Esophagus squamous epithelium (tissue), 4 donors: Measurements from ENCODE around the gene CDYL.

Experiments used
- POLR2A ChIP-seq, 4 donors: fragments of 450-650 bp; IDR thresholded peaks; one replicate each; pipeline ENCODE4 v1.6.1; 2017; ENCODE audit warnings: antibody characterized with exemption in 4 of 4, mild to moderate bottlenecking in 4 of 4, moderate library complexity in 3 of 4
- TF ChIP-seq, protein P1 (sequence below), 6 experiments: fragments of 450-650 bp in 4 of 6; fragments of 200-600 bp in 2 of 6; sonication (generic) in 2 of 6; IDR thresholded peaks; one replicate each; pipeline ENCODE4 v1.5.1; 2016 to 2019; ENCODE audit warnings: antibody characterized with exemption in 6 of 6, mild to moderate bottlenecking in 4 of 6, moderate library complexity in 4 of 6

DNA sequence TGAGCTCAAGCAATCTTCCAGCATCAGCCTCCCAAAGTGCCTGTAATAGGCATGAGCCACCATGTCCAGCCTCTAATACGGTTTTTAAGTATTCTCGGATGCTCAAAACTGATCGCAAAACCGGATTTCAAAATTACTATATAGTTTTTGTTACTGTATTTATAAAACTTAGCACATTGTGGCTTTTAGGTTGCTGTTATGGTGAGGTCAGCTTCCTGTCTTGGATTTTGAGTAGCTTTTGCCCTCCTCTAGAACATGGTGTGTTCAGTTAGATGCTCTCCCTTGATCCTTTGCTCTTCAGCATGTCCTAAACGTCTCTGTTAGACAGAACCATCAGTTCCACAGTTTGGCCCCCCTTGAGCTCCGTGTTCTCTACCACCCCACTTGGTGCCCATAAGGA is 131.4 kb downstream of the CDYL start:
- TF ChIP-seq POLR2A (IDR thresholded peaks at IDR 0.05): no peak
- TF ChIP-seq, protein P1, sequence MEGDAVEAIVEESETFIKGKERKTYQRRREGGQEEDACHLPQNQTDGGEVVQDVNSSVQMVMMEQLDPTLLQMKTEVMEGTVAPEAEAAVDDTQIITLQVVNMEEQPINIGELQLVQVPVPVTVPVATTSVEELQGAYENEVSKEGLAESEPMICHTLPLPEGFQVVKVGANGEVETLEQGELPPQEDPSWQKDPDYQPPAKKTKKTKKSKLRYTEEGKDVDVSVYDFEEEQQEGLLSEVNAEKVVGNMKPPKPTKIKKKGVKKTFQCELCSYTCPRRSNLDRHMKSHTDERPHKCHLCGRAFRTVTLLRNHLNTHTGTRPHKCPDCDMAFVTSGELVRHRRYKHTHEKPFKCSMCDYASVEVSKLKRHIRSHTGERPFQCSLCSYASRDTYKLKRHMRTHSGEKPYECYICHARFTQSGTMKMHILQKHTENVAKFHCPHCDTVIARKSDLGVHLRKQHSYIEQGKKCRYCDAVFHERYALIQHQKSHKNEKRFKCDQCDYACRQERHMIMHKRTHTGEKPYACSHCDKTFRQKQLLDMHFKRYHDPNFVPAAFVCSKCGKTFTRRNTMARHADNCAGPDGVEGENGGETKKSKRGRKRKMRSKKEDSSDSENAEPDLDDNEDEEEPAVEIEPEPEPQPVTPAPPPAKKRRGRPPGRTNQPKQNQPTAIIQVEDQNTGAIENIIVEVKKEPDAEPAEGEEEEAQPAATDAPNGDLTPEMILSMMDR (IDR thresholded peaks at IDR 0.05): no peak
